Measurements from ENCODE around the gene RAP2A.

Gene RAP2A

GRCh38 chr13:97433727-97434396 is at the start of gene RAP2A:
Gene RAP2A, plus strand, starts transcription at chr13:97434169. Its CDS starts 302 bp downstream, at chr13:97434471.
- peak; percentile 82 for ATAC-seq
- no peaks in the 10 kb centered on the region for H3K27me3 Mint-ChIP-seq
- H3K9me3 Mint-ChIP-seq = no peaks in the 10 kb centered on the region
- H3K36me3 Mint-ChIP-seq = no peaks in the 10 kb centered on the region
- peak within 1 kb of the TSS; percentile 92 for H3K27ac Mint-ChIP-seq
- H3K4me3 Mint-ChIP-seq = peak within 1 kb of the TSS; percentile 89
- H3K4me1 Mint-ChIP-seq = peaks cover 28% of the 10 kb centered on the region

- ATAC-seq = no peak
- H3K27ac Mint-ChIP-seq = no peak overlapping the region
- no peak overlapping the region for H3K4me3 Mint-ChIP-seq
- H3K4me1 Mint-ChIP-seq = peaks cover 23% of the 10 kb centered on the region
- no peaks in the 10 kb centered on the region for H3K27me3 Mint-ChIP-seq
- no peaks in the 10 kb centered on the region for H3K9me3 Mint-ChIP-seq
- H3K36me3 Mint-ChIP-seq = peaks cover 33% of the 10 kb centered on the region
Measured at GRCh38 chr13:97384371-97384770, 49.6 kb upstream of the RAP2A start.

GRCh38 chr13:97385146-97385545 is 48.8 kb upstream of the RAP2A start:
- H3K27ac Mint-ChIP-seq = no peak overlapping the region
- H3K27me3 Mint-ChIP-seq = no peaks in the 10 kb centered on the region
- H3K4me3 Mint-ChIP-seq = no peak overlapping the region
- no peak for ATAC-seq
- H3K9me3 Mint-ChIP-seq = no peaks in the 10 kb centered on the region
- peaks cover 23% of the 10 kb centered on the region for H3K4me1 Mint-ChIP-seq
- H3K36me3 Mint-ChIP-seq = peaks cover 29% of the 10 kb centered on the region

GRCh38 chr13:97385854-97386253 is 48.1 kb upstream of the RAP2A start:
- H3K27me3 Mint-ChIP-seq = no peaks in the 10 kb centered on the region
- H3K4me3 Mint-ChIP-seq = no peak overlapping the region
- H3K4me1 Mint-ChIP-seq = peaks cover 23% of the 10 kb centered on the region
- peaks cover 26% of the 10 kb centered on the region for H3K36me3 Mint-ChIP-seq
- H3K27ac Mint-ChIP-seq = no peak overlapping the region
- no peaks in the 10 kb centered on the region for H3K9me3 Mint-ChIP-seq
- no peak for ATAC-seq

- no peaks in the 10 kb centered on the region for H3K27me3 Mint-ChIP-seq
- H3K36me3 Mint-ChIP-seq = peaks cover 22% of the 10 kb centered on the region
- H3K27ac Mint-ChIP-seq = no peak overlapping the region
- no peak overlapping the region for H3K4me3 Mint-ChIP-seq
- no peak for ATAC-seq
- H3K9me3 Mint-ChIP-seq = no peaks in the 10 kb centered on the region
- H3K4me1 Mint-ChIP-seq = peaks cover 23% of the 10 kb centered on the region
Measured at GRCh38 chr13:97386801-97387484, 47.0 kb upstream of the RAP2A start.

- Mint-ChIP-seq H3K27me3 (no peaks in the 10 kb centered on the region), H3K4me1 (peaks cover 23% of the 10 kb centered on the region), H3K4me3 (no peak overlapping the region), H3K27ac (no peak overlapping the region), H3K9me3 (no peaks in the 10 kb centered on the region), H3K36me3 (peaks cover 18% of the 10 kb centered on the region)
- ATAC-seq = no peak
Measured at GRCh38 chr13:97387485-97387839, 46.5 kb upstream of the RAP2A start.

- H3K27me3 Mint-ChIP-seq = no peaks in the 10 kb centered on the region
- no peak overlapping the region for H3K4me3 Mint-ChIP-seq
- H3K27ac Mint-ChIP-seq = peak overlapping the region; percentile 13
- ATAC-seq = no peak
- H3K9me3 Mint-ChIP-seq = no peaks in the 10 kb centered on the region
- H3K36me3 Mint-ChIP-seq = peaks cover 14% of the 10 kb centered on the region
- peaks cover 23% of the 10 kb centered on the region for H3K4me1 Mint-ChIP-seq
Measured at GRCh38 chr13:97387890-97388289, 46.1 kb upstream of the RAP2A start.

- Mint-ChIP-seq H3K9me3 (no peaks in the 10 kb centered on the region), H3K4me3 (no peak overlapping the region), H3K36me3 (peaks cover 13% of the 10 kb centered on the region), H3K27ac (peak overlapping the region; percentile 13), H3K4me1 (peaks cover 23% of the 10 kb centered on the region), H3K27me3 (no peaks in the 10 kb centered on the region)
- ATAC-seq = peak; percentile 34
Measured at GRCh38 chr13:97388373-97388772, 45.6 kb upstream of the RAP2A start.

- Mint-ChIP-seq H3K27me3 (no peaks in the 10 kb centered on the region), H3K27ac (no peak overlapping the region), H3K4me3 (no peak overlapping the region), H3K36me3 (peaks cover 8% of the 10 kb centered on the region), H3K4me1 (peaks cover 17% of the 10 kb centered on the region), H3K9me3 (no peaks in the 10 kb centered on the region)
- no peak for ATAC-seq
Measured at GRCh38 chr13:97390941-97391600, 42.9 kb upstream of the RAP2A start.

- no peak for ATAC-seq
- Mint-ChIP-seq H3K4me1 (peaks cover 16% of the 10 kb centered on the region), H3K4me3 (no peak overlapping the region), H3K27me3 (no peaks in the 10 kb centered on the region), H3K9me3 (no peaks in the 10 kb centered on the region), H3K36me3 (peaks cover 8% of the 10 kb centered on the region), H3K27ac (no peak overlapping the region)
Measured at GRCh38 chr13:97392020-97392419, 41.9 kb upstream of the RAP2A start.

- Mint-ChIP-seq H3K27me3 (no peaks in the 10 kb centered on the region), H3K27ac (no peak overlapping the region), H3K4me1 (no peaks in the 10 kb centered on the region), H3K36me3 (no peaks in the 10 kb centered on the region), H3K4me3 (no peak overlapping the region), H3K9me3 (no peaks in the 10 kb centered on the region)
- ATAC-seq = no peak
Measured at GRCh38 chr13:97394542-97394941, 39.4 kb upstream of the RAP2A start.

GRCh38 chr13:97395447-97396136 is 38.4 kb upstream of the RAP2A start:
- no peaks in the 10 kb centered on the region for H3K9me3 Mint-ChIP-seq
- no peak for ATAC-seq
- no peaks in the 10 kb centered on the region for H3K27me3 Mint-ChIP-seq
- H3K4me1 Mint-ChIP-seq = no peaks in the 10 kb centered on the region
- no peaks in the 10 kb centered on the region for H3K36me3 Mint-ChIP-seq
- no peak overlapping the region for H3K27ac Mint-ChIP-seq
- no peak overlapping the region for H3K4me3 Mint-ChIP-seq

GRCh38 chr13:97397267-97397666 is 36.7 kb upstream of the RAP2A start:
- H3K27ac Mint-ChIP-seq = no peak overlapping the region
- H3K4me1 Mint-ChIP-seq = no peaks in the 10 kb centered on the region
- ATAC-seq = no peak
- H3K27me3 Mint-ChIP-seq = no peaks in the 10 kb centered on the region
- no peaks in the 10 kb centered on the region for H3K36me3 Mint-ChIP-seq
- H3K9me3 Mint-ChIP-seq = peaks cover 4% of the 10 kb centered on the region
- H3K4me3 Mint-ChIP-seq = no peak overlapping the region

- ATAC-seq = no peak
- no peak overlapping the region for H3K27ac Mint-ChIP-seq
Measured at GRCh38 chr13:97401421-97401820, 32.5 kb upstream of the RAP2A start.

More at GRCh38 chr13:97401421-97401820, 32.5 kb upstream of the RAP2A start:
- H3K27me3 Mint-ChIP-seq = peaks cover 9% of the 10 kb centered on the region
- H3K9me3 Mint-ChIP-seq = peaks cover 7% of the 10 kb centered on the region
- H3K4me1 Mint-ChIP-seq = no peaks in the 10 kb centered on the region
- peaks cover 4% of the 10 kb centered on the region for H3K36me3 Mint-ChIP-seq
- no peak overlapping the region for H3K4me3 Mint-ChIP-seq

All from stimulated activated memory B cell treated with anti-CD40 and anti-IgM and Interleukin-4, amounts not matched to agents 10 μg/mL and 1 μg/mL and 100 μg/mL, for 72 hours (primary cell).